ENCODE measurements around the gene RABAC1. TPM values are rescaled to one million over a fixed set of nuclear protein-coding genes. Genes with fewer than 3 reads are reported as not detected.
A peak's percentile ranks its signal among the peaks of the same experiment; 100 is the strongest.

The RABAC1 gene
- total RNA-seq, 2 donors from 2014 or later: 114 to 122 TPM

DNA sequence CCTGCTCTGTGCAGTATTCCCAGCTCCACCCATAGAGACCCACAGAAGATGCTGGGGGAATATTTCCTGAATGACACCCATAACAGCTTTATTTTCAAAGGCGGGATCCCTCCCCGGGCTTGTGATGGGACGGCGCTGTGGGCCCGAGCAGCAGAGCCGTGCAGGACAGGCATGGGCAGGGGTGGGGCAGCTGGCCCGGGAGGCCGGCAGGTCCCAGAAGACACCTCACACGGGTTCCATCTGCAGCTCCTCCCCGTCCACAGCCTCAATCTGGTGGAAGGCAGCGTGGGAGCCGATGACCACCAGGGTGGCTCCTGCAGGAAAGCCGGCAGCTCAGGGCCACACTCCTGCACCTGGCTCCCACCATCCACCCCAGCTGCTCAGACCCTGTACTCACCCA is 2.5 kb downstream of the RABAC1 start:
- H3K4me3 ChIP-seq (ENCODE audit: low read length): no peak overlapping the region
- H3K9me3 ChIP-seq (ENCODE audit: control insufficient read depth, low read length): no peaks in the 10 kb centered on the region
- no peak overlapping the region for H3K9ac ChIP-seq (ENCODE audit: extremely low read depth, low read length, poor library complexity, severe bottlenecking)
- peaks cover 12% of the 10 kb centered on the region for H3K4me1 Mint-ChIP-seq
- DNase-seq: no peak
- no peak overlapping the region for H3K27ac ChIP-seq (ENCODE audit: low read depth, low read length)
- no peak overlapping the region for H3K4me3 Mint-ChIP-seq
- TF ChIP-seq, protein P1, sequence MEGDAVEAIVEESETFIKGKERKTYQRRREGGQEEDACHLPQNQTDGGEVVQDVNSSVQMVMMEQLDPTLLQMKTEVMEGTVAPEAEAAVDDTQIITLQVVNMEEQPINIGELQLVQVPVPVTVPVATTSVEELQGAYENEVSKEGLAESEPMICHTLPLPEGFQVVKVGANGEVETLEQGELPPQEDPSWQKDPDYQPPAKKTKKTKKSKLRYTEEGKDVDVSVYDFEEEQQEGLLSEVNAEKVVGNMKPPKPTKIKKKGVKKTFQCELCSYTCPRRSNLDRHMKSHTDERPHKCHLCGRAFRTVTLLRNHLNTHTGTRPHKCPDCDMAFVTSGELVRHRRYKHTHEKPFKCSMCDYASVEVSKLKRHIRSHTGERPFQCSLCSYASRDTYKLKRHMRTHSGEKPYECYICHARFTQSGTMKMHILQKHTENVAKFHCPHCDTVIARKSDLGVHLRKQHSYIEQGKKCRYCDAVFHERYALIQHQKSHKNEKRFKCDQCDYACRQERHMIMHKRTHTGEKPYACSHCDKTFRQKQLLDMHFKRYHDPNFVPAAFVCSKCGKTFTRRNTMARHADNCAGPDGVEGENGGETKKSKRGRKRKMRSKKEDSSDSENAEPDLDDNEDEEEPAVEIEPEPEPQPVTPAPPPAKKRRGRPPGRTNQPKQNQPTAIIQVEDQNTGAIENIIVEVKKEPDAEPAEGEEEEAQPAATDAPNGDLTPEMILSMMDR (conservative IDR thresholded peaks at IDR 0.05): no peak
- H3K36me3 Mint-ChIP-seq (ENCODE audit: low read depth): peaks cover 16% of the 10 kb centered on the region
- H3K36me3 ChIP-seq (ENCODE audit: control insufficient read depth, insufficient read depth, low read length): peaks cover 5% of the 10 kb centered on the region
- no peaks in the 10 kb centered on the region for H3K27me3 ChIP-seq (ENCODE audit: control insufficient read depth, insufficient read depth, low read length, poor library complexity, severe bottlenecking)
- H3K27me3 Mint-ChIP-seq (ENCODE audit: insufficient read depth): no peaks in the 10 kb centered on the region
- no peaks in the 10 kb centered on the region for H3K4me1 ChIP-seq (ENCODE audit: control insufficient read depth, insufficient read depth, low read length)
- H3K27ac Mint-ChIP-seq: no peak overlapping the region
- 96 to 99% methylated on average over 10 to 13 of the region's 13 CpGs for WGBS, 2 experiments (ENCODE audit: insufficient coverage in 1 of 2, insufficient read length in 1 of 2)
- H3K9me3 Mint-ChIP-seq: no peaks in the 10 kb centered on the region

DNA sequence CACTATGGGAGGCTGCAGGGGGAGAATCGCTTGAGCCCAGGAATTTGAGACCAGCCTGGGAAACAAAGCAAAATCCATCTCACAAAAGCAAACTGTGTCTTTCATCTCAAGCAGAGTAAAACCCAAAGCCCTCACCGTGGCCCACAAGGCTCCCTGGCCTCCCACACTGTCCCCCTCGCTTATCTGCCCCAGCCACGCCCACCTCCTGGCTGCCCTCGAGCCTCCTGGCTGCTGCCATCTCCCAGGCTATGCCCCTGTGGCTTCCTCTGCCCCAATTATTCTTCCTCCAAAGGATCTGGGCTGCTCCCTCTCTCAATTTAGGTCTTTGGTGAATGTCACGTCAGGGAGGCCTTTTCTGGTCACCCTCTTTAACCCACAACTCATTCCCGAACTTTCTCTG is 3.6 kb downstream of the RABAC1 start:
- Histone ChIP-seq H3K27me3 (ENCODE audit: control insufficient read depth, insufficient read depth, low read length, poor library complexity, severe bottlenecking) (no peaks in the 10 kb centered on the region), H3K4me3 (ENCODE audit: low read length) (no peak overlapping the region), H3K9ac (ENCODE audit: extremely low read depth, low read length, poor library complexity, severe bottlenecking) (no peak overlapping the region), H3K27ac (ENCODE audit: low read depth, low read length) (no peak overlapping the region), H3K4me1 (ENCODE audit: control insufficient read depth, insufficient read depth, low read length) (no peaks in the 10 kb centered on the region), H3K36me3 (ENCODE audit: control insufficient read depth, insufficient read depth, low read length) (peaks cover 5% of the 10 kb centered on the region), H3K9me3 (ENCODE audit: control insufficient read depth, low read length) (no peaks in the 10 kb centered on the region)
- 81 to 90% methylated on average over 3 to 7 of the region's 7 CpGs for WGBS, 2 experiments (ENCODE audit: insufficient coverage in 1 of 2, insufficient read length in 1 of 2)
- Mint-ChIP-seq H3K27ac (no peak overlapping the region), H3K9me3 (no peaks in the 10 kb centered on the region), H3K27me3 (ENCODE audit: insufficient read depth) (peaks cover under 1% of the 10 kb centered on the region), H3K4me1 (peaks cover 12% of the 10 kb centered on the region), H3K4me3 (no peak overlapping the region), H3K36me3 (ENCODE audit: low read depth) (peaks cover 16% of the 10 kb centered on the region)
- DNase-seq: no peak
- TF ChIP-seq, protein P1 (conservative IDR thresholded peaks at IDR 0.05): no peak

DNA sequence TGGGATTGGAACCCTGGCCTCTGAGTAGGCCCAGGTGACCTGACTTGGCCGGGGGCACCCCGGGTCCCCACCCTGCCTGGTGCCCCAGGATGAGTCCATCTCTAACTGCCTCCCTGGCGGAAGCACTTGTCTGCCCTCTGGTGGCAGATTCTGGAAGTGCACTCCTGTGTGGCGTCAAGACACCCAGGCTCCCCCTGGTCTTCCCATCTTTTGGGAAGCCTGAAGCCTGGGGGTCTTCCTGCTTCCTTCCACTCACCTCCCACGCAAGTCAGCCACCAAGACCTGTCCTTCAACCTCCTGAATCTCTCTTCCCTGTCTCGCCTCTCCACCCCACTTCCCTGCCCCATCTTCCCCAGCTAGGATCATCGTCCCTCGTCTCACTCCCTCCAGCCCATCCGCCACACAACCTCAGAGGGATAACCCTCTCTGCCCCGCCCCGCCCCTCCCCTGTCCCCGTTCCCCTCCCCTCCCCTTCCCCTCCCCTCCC is 7.4 kb downstream of the RABAC1 start:
- DNase-seq: peak; percentile 97
- Histone ChIP-seq H3K9me3 (ENCODE audit: control insufficient read depth, low read length) (no peaks in the 10 kb centered on the region), H3K27ac (ENCODE audit: low read depth, low read length) (no peak overlapping the region), H3K9ac (ENCODE audit: extremely low read depth, low read length, poor library complexity, severe bottlenecking) (no peak overlapping the region), H3K27me3 (ENCODE audit: control insufficient read depth, insufficient read depth, low read length, poor library complexity, severe bottlenecking) (no peaks in the 10 kb centered on the region), H3K36me3 (ENCODE audit: control insufficient read depth, insufficient read depth, low read length) (no peaks in the 10 kb centered on the region), H3K4me1 (ENCODE audit: control insufficient read depth, insufficient read depth, low read length) (no peaks in the 10 kb centered on the region), H3K4me3 (ENCODE audit: low read length) (no peak overlapping the region)
- Mint-ChIP-seq H3K27me3 (ENCODE audit: insufficient read depth) (peaks cover 15% of the 10 kb centered on the region), H3K4me3 (no peak overlapping the region), H3K4me1 (peaks cover 2% of the 10 kb centered on the region), H3K9me3 (no peaks in the 10 kb centered on the region), H3K27ac (no peak overlapping the region), H3K36me3 (ENCODE audit: low read depth) (peaks cover 11% of the 10 kb centered on the region)
- TF ChIP-seq, protein P1 (conservative IDR thresholded peaks at IDR 0.05): peak; percentile 99
- 0 to 5% methylated on average over 4 to 6 of the region's 12 CpGs for WGBS, 2 experiments (ENCODE audit: insufficient coverage in 1 of 2, insufficient read length in 1 of 2)
